Sigmoid colon (tissue), 4 donors: ENCODE measurements around the gene SPTBN2.

Source experiments
- CTCF ChIP-seq, 4 experiments: fragments of 450-650 bp in 3 of 4; fragments of 200-600 bp in 1 of 4; IDR thresholded peaks; one replicate each; pipeline ENCODE4 v1.5.1; 2016 to 2019; ENCODE audit warnings: antibody characterized with exemption in 4 of 4, mild to moderate bottlenecking in 3 of 4, moderate library complexity in 2 of 4
- POLR2AphosphoS5 ChIP-seq, 4 donors: sonication (generic); formaldehyde crosslinking; IDR thresholded peaks; one replicate each; pipeline ENCODE4 v1.6.1; 2017; ENCODE audit warnings: antibody characterized with exemption in 4 of 4

GRCh38 chr11:66768088-66768521 lies 39.1 kb upstream of the SPTBN2 start:
- TF ChIP-seq CTCF (IDR thresholded peaks at IDR 0.05) (no peak), POLR2AphosphoS5 (IDR thresholded peaks at IDR 0.05) (no peak)
